Neutrophil (primary cell): ENCODE data around the gene MOGAT2.
"Not testable (repeated sequence)": the region's sequence is repeated elsewhere in the genome, so short reads cannot be mapped to it uniquely, and the experiment has no call there.

ENCODE experiments used
- H3K27ac ChIP-seq: fragments of 200-600 bp; sonication (generic); 2 replicates; pipeline ENCODE4 v1.5.1; 2016; ENCODE audit warnings: mild to moderate bottlenecking, moderate library complexity
- H3K27me3 ChIP-seq: fragments of 200-600 bp; sonication (generic); 2 replicates; pipeline ENCODE4 v1.6.0; 2016; ENCODE audit warnings: mild to moderate bottlenecking
- H3K36me3 ChIP-seq: fragments of 200-600 bp; sonication (generic); 2 replicates; pipeline ENCODE4 v1.5.1; 2017
- H3K4me1 ChIP-seq, 2 experiments: fragments of 200-600 bp in 1 of 2; sonication (generic) in 1 of 2; 1 replicate in 1 of 2; 2 replicates in 1 of 2; pipeline versions ENCODE4 v1.5.1 to v1.6.1; 2013 to 2016; ENCODE audit warnings: low read depth in 1 of 2, low read length in 1 of 2, mild to moderate bottlenecking in 1 of 2, moderate library complexity in 1 of 2; ENCODE audit not compliant: control insufficient read depth in 1 of 2, insufficient read depth in 1 of 2
- H3K4me3 ChIP-seq, 2 experiments: fragments of 200-600 bp in 1 of 2; sonication (generic) in 1 of 2; 1 replicate in 1 of 2; 2 replicates in 1 of 2; pipeline ENCODE4 v1.5.1; 2013 to 2016; ENCODE audit warnings: low read depth in 1 of 2, low read length in 1 of 2, mild to moderate bottlenecking in 1 of 2, moderate library complexity in 1 of 2
- H3K9me3 ChIP-seq: fragments of 200-600 bp; sonication (generic); 2 replicates; pipeline ENCODE4 v1.5.1; 2016
- CTCF ChIP-seq: fragments of 200-600 bp; sonication (generic); IDR thresholded peaks from 2 replicates; pipeline ENCODE4 v1.5.1; 2016; ENCODE audit warnings: antibody characterized with exemption

Gene MOGAT2

DNA sequence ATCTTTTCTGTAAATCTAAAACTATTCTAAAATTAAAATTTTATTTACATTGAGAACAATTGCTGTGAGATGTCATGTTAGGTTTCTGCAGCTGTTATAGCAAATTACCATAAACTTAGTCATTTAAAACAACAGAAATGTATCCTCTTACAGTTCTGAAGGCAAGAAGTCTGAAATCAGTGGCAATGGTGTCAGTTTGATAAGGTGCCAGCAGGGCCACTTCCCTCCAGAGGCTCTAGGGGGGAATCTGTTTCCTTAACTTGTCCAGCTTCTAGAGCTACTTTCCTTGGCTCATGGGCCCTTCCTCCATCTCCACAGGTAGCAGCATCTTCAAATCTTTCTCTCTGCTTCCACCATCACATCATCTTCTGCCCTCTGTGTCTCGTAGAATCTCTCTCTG is 23.0 kb downstream of the MOGAT2 start:
- Histone ChIP-seq H3K4me1 (no peaks in the 10 kb centered on the region), H3K9me3 (no peaks in the 10 kb centered on the region), H3K27me3 (no peaks in the 10 kb centered on the region), H3K36me3 (no peaks in the 10 kb centered on the region), H3K4me3 (no peak overlapping the region), H3K27ac (no peak overlapping the region)
- TF ChIP-seq CTCF, result no peak

- not testable (repeated sequence) for H3K4me3 ChIP-seq, H3K27ac ChIP-seq, H3K4me1 ChIP-seq, H3K27me3 ChIP-seq, H3K36me3 ChIP-seq, H3K9me3 ChIP-seq
Measured at GRCh38 chr11:75743159-75743558, 25.5 kb downstream of the MOGAT2 start.

DNA sequence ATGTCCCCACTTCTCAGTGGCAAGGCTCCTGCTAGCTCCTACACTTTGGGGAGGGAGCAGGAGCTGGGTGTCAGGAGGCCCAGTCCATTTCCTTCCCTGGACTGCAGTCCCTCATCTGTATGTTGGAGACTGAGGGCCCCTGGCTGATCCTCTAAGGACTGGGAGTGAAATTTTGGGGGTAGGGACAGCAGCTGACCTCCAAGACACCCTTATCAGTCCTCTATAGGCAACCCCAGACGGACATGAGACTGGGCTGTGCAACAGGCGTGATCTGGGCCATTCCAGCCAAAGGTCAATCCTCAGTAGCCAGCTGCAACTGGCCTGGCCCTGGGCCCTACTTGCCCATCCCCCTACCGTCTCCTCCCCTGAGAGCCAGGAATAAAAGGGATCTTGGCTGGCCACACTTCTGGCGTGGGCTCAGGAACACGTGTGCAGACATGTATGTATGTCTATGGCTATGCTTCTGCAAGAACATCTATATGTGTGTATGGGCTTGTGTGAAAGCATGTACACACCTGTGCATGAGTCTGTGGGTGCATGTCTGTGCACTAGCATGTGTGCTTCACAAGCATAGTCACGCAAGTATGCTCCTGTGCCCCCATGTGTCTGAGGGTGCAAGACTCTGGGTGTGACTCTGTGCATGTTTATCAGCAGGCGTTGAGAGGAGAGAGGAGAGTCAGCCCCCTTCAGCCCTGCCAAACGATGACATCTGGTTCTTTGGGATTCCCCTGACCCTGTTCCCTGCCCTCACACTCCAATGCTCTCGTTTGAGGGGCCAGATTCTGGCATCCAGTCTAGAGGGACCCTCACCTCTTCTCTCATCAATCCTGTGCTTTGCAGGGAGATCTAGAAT is 26.3 kb downstream of the MOGAT2 start:
- no peaks in the 10 kb centered on the region for H3K36me3 ChIP-seq
- no peaks in the 10 kb centered on the region for H3K9me3 ChIP-seq
- TF ChIP-seq CTCF, result no peak
- H3K27ac ChIP-seq, result no peak overlapping the region
- H3K27me3 ChIP-seq, result no peaks in the 10 kb centered on the region
- H3K4me3 ChIP-seq, result no peak overlapping the region
- no peaks in the 10 kb centered on the region for H3K4me1 ChIP-seq

DNA sequence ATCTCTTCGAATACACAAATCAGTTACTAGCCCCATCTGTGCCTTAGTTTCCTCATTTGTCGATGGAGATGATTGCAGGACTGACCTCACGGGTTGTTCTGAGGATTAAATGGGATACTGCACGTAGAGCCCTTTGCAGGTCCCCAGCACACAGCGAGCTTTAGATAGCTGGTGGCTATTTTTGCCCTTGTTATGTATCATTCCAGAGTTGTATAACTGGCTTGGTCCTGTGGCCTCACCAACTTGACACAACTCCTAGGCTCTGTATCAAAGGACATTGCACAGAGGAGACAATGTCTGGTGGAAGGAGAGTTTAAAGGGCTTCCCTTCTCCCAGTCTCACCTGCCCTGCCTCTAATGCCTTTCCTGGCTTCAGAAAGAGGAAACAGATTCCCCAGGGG is 28.2 kb downstream of the MOGAT2 start:
- Histone ChIP-seq H3K4me3 (no peak overlapping the region), H3K27me3 (no peaks in the 10 kb centered on the region), H3K27ac (no peak overlapping the region), H3K36me3 (no peaks in the 10 kb centered on the region), H3K9me3 (no peaks in the 10 kb centered on the region), H3K4me1 (no peaks in the 10 kb centered on the region)
- TF ChIP-seq CTCF, result no peak

- not testable (repeated sequence) for H3K9me3 ChIP-seq, H3K27ac ChIP-seq, H3K4me1 ChIP-seq, H3K27me3 ChIP-seq, H3K4me3 ChIP-seq, H3K36me3 ChIP-seq
Measured at GRCh38 chr11:75748729-75749273, 31.2 kb downstream of the MOGAT2 start.

DNA sequence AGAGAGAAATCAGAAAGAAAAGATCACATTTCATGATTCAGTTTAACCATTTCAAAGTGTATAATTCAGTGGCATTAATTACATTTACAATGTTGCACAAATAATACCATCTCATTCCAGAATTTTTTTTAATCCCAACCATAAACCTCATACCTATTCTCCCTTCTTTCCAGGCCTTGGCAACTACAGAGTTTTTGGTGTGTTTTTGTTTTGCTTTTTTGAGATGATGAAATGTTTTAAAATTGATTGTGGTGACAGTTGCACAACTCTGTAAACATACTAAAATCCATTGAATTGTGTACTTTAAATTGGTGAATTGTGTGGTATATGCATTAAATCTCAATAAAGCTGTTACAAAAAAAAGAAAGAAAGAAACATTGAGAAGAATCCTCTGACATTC is 37.3 kb downstream of the MOGAT2 start:
- H3K36me3 ChIP-seq, H3K4me1 ChIP-seq, H3K27ac ChIP-seq, H3K9me3 ChIP-seq, H3K4me3 ChIP-seq, H3K27me3 ChIP-seq: not testable (repeated sequence)

- no peak for TF ChIP-seq CTCF
- H3K27ac ChIP-seq, result no peak overlapping the region
- peaks cover 21 to 24% of the 10 kb centered on the region in 2 experiments for H3K4me1 ChIP-seq
Measured at GRCh38 chr11:75757651-75758050, 40.0 kb downstream of the MOGAT2 start.

More at GRCh38 chr11:75757651-75758050, 40.0 kb downstream of the MOGAT2 start:
- Histone ChIP-seq H3K36me3 (no peaks in the 10 kb centered on the region), H3K4me3 (no peak overlapping the region), H3K27me3 (no peaks in the 10 kb centered on the region), H3K9me3 (no peaks in the 10 kb centered on the region)
